Measurements from ENCODE around the gene GAGE10.
"Not testable (repeated sequence)": the region's sequence is repeated elsewhere in the genome, so short reads cannot be mapped to it uniquely, and the experiment has no call there.

GAGE10 gene

DNA sequence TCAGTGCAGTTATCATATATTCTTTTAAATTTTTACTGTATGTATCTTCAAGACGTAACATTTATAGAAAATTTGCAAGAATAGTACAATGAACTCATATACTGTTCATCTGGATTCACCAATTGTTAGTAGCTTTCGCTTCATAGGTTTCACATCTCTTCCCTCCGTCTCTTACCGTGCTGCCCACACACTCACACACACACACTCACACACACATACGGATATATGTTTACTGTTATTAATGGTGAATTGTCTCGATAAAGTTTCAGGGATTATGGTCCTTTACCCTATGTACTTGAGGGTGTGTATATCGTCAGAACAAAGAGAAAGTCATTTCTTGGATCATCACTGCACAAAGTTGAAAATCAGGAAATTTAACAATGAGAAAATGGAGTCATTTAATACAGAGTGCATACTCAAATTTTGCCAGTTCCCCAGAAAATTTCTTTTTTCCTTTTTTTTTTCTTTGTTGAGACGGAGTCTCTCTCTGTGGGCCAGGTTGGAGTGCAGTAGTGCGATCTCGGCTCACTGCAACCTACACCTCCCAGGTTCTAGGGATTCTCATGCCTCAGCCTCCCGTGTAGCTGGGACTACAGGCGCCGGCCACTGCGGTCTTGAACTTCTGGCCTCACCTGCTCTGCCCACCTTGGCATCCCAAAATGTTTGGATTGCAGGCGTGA lies 41.2 kb downstream of the GAGE10 start:
- not testable (repeated sequence) for H3K4me3 ChIP-seq (ENCODE audit: low read depth, low read length); DNase-seq (ENCODE audit: low read depth)

GRCh38 chrX:49345402-49345801 lies 42.0 kb downstream of the GAGE10 start:
- H3K4me3 ChIP-seq (ENCODE audit: low read depth, low read length); DNase-seq (ENCODE audit: low read depth): not testable (repeated sequence)

DNA sequence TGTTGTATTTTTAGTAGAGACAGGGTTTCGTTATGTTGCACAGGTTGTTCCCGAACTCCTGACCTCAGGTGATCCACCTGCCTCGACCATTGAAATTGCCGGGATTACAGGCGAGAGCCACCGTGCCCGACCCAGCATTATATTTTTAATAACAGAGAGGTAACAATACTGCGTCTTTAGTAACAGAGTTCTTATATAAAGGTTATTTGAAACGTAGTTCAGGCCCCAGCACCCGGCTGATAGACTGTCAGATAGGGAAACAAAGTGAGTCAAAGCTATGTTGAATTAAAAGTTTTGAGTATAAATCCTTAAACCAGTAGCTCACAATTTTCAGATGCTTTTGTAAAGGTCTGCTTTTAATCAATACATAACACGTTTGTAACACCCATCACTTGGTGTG lies 42.7 kb downstream of the GAGE10 start:
- DNase-seq (ENCODE audit: low read depth); H3K4me3 ChIP-seq (ENCODE audit: low read depth, low read length): not testable (repeated sequence)
